Measurements from ENCODE around the gene HSPB6.

DNA sequence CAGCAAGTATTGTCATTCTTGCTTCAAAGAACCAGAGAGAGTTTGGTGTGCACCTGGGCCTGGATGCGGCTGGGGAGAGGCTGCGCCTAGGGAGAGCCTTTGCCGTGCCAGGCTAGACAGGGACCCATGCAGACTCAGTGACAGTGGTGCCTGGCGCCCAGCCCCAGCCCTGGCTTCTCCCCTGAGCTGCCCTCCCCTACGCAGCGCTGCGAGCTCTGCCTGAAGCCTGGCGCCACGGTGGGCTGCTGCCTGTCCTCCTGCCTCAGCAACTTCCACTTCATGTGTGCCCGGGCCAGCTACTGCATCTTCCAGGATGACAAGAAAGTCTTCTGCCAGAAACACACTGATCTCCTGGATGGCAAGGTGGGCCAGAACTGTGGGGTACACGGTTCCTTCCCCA, 27.1 kb downstream of the HSPB6 start:
- TF ChIP-seq JUN (IDR thresholded peaks at IDR 0.05): no peak; a peak in 1 of 5 replicates
- TF ChIP-seq, protein P1, sequence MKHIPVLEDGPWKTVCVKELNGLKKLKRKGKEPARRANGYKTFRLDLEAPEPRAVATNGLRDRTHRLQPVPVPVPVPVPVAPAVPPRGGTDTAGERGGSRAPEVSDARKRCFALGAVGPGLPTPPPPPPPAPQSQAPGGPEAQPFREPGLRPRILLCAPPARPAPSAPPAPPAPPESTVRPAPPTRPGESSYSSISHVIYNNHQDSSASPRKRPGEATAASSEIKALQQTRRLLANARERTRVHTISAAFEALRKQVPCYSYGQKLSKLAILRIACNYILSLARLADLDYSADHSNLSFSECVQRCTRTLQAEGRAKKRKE (CRISPR knock-in tag; IDR thresholded peaks at IDR 0.05; ENCODE audit: low read depth): no peak
- TF ChIP-seq, protein P2, sequence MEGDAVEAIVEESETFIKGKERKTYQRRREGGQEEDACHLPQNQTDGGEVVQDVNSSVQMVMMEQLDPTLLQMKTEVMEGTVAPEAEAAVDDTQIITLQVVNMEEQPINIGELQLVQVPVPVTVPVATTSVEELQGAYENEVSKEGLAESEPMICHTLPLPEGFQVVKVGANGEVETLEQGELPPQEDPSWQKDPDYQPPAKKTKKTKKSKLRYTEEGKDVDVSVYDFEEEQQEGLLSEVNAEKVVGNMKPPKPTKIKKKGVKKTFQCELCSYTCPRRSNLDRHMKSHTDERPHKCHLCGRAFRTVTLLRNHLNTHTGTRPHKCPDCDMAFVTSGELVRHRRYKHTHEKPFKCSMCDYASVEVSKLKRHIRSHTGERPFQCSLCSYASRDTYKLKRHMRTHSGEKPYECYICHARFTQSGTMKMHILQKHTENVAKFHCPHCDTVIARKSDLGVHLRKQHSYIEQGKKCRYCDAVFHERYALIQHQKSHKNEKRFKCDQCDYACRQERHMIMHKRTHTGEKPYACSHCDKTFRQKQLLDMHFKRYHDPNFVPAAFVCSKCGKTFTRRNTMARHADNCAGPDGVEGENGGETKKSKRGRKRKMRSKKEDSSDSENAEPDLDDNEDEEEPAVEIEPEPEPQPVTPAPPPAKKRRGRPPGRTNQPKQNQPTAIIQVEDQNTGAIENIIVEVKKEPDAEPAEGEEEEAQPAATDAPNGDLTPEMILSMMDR (IDR thresholded peaks at IDR 0.05): no peak
- TF ChIP-seq RNF2 (IDR thresholded peaks at IDR 0.05; ENCODE audit: borderline replicate concordance, low read depth): no peak
- no peak for TF ChIP-seq POLR2A (IDR thresholded peaks at IDR 0.05; ENCODE audit: low read length)
- no peak for TF ChIP-seq HEYL (CRISPR knock-in tag; IDR thresholded peaks at IDR 0.05)
- TF ChIP-seq MAZ (IDR thresholded peaks at IDR 0.05; ENCODE audit: borderline replicate concordance, low read depth, low read length): no peak
- TF ChIP-seq RCOR1 (IDR thresholded peaks at IDR 0.05; ENCODE audit: low read depth, low read length): no peak
- TF ChIP-seq NR3C1 (IDR thresholded peaks at IDR 0.05): no peak
- TF ChIP-seq SMC3 (IDR thresholded peaks at IDR 0.05): no peak
- TF ChIP-seq, protein P3, sequence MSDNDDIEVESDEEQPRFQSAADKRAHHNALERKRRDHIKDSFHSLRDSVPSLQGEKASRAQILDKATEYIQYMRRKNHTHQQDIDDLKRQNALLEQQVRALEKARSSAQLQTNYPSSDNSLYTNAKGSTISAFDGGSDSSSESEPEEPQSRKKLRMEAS (IDR thresholded peaks at IDR 0.05): no peak
- TF ChIP-seq, protein P4, sequence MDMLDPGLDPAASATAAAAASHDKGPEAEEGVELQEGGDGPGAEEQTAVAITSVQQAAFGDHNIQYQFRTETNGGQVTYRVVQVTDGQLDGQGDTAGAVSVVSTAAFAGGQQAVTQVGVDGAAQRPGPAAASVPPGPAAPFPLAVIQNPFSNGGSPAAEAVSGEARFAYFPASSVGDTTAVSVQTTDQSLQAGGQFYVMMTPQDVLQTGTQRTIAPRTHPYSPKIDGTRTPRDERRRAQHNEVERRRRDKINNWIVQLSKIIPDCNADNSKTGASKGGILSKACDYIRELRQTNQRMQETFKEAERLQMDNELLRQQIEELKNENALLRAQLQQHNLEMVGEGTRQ (IDR thresholded peaks at IDR 0.05): no peak

All from A549 (cell line).